ENCODE data around the gene GRIN1.

The GRIN1 gene

GRCh38 chr9:137161558-137162486, 22.9 kb downstream of the GRIN1 start:
- TF ChIP-seq CTCF (IDR thresholded peaks at IDR 0.05; ENCODE audit: control insufficient read depth, extremely low read depth, insufficient read depth) = no peak
- no peak for DNase-seq (ENCODE audit: low read depth)
- no peak overlapping the region for H3K4me3 ChIP-seq (ENCODE audit: low read depth, low read length)

GRCh38 chr9:137162505-137163364, 23.8 kb downstream of the GRIN1 start:
- H3K4me3 ChIP-seq (ENCODE audit: low read depth, low read length) = no peak overlapping the region
- no peak for TF ChIP-seq CTCF (IDR thresholded peaks at IDR 0.05; ENCODE audit: control insufficient read depth, extremely low read depth, insufficient read depth)
- DNase-seq (ENCODE audit: low read depth) = no peak

GRCh38 chr9:137163365-137163715, 24.4 kb downstream of the GRIN1 start:
- TF ChIP-seq CTCF (IDR thresholded peaks at IDR 0.05; ENCODE audit: control insufficient read depth, extremely low read depth, insufficient read depth) = no peak
- no peak overlapping the region for H3K4me3 ChIP-seq (ENCODE audit: low read depth, low read length)
- no peak for DNase-seq (ENCODE audit: low read depth)

- TF ChIP-seq CTCF (IDR thresholded peaks at IDR 0.05; ENCODE audit: control insufficient read depth, extremely low read depth, insufficient read depth) = no peak
- no peak overlapping the region for H3K4me3 ChIP-seq (ENCODE audit: low read depth, low read length)
Measured at GRCh38 chr9:137163805-137164204, 24.9 kb downstream of the GRIN1 start.

GRCh38 chr9:137164370-137165249, 25.7 kb downstream of the GRIN1 start:
- no peak for TF ChIP-seq CTCF (IDR thresholded peaks at IDR 0.05; ENCODE audit: control insufficient read depth, extremely low read depth, insufficient read depth)

More at GRCh38 chr9:137163805-137164204, 24.9 kb downstream of the GRIN1 start:
- no peak for DNase-seq (ENCODE audit: low read depth)

GRCh38 chr9:137165250-137165836, 26.4 kb downstream of the GRIN1 start:
- TF ChIP-seq CTCF (IDR thresholded peaks at IDR 0.05; ENCODE audit: control insufficient read depth, extremely low read depth, insufficient read depth) = no peak
- H3K4me3 ChIP-seq (ENCODE audit: low read depth, low read length) = no peak overlapping the region
- DNase-seq (ENCODE audit: low read depth) = no peak

More at GRCh38 chr9:137164370-137165249, 25.7 kb downstream of the GRIN1 start:
- DNase-seq (ENCODE audit: low read depth) = no peak
- H3K4me3 ChIP-seq (ENCODE audit: low read depth, low read length) = no peak overlapping the region
